Uterus (tissue), 4 donors: ENCODE results near the gene LPP. TPM values are rescaled to one million over a fixed set of nuclear protein-coding genes. Genes with fewer than 3 reads are reported as not detected.

ENCODE experiments used
- DNase-seq, 2 donors: peaks; one replicate each; pipeline ENCODE4 v3.0.0-alpha.2; 2019 to 2020
- H3K27ac ChIP-seq, 2 donors: fragments of 200-600 bp; sonication (generic); 1 replicate in 1 of 2; 2 replicates in 1 of 2; pipeline ENCODE4 v1.5.1; 2016 to 2018
- H3K27me3 ChIP-seq, 2 donors: fragments of 200-600 bp; sonication (generic); one replicate each; pipeline ENCODE4 v1.5.1; 2018 to 2019; ENCODE audit warnings: control low read depth in 1 of 2
- H3K36me3 ChIP-seq, 2 donors: fragments of 200-600 bp; sonication (generic); one replicate each; pipeline ENCODE4 v1.5.1; 2019; ENCODE audit warnings: control low read depth in 1 of 2
- H3K4me1 ChIP-seq, 2 donors: fragments of 200-600 bp; sonication (generic); one replicate each; pipeline ENCODE4 v1.5.1; 2018 to 2019; ENCODE audit warnings: control low read depth in 1 of 2
- H3K4me3 ChIP-seq, 2 donors: fragments of 200-600 bp; sonication (generic); 1 replicate in 1 of 2; 2 replicates in 1 of 2; pipeline ENCODE4 v1.5.1; 2018 to 2019; ENCODE audit warnings: mild to moderate bottlenecking in 1 of 2
- H3K9me3 ChIP-seq, 2 donors: fragments of 200-600 bp; sonication (generic); one replicate each; pipeline ENCODE4 v1.5.1; 2019; ENCODE audit warnings: control low read depth in 1 of 2
- POLR2A ChIP-seq, 2 donors: fragments of 450-650 bp; IDR thresholded peaks; one replicate each; pipeline ENCODE4 v1.6.1; 2016; ENCODE audit warnings: antibody characterized with exemption in 2 of 2, mild to moderate bottlenecking in 1 of 2, moderate library complexity in 1 of 2
- intact Hi-C: fragments of 100-400 bp; cut with DNase I; formaldehyde crosslinking; loops from one replicate; pipeline ENCODE4 v1.15.1; 2023; ENCODE audit warnings: low total_unique reads
- total RNA-seq, 4 donors: library from RNA; depleted of rRNA in 3 of 4; stranded (reverse); fragments of >200 nt in 3 of 4; gene quantifications; one replicate each; pipeline versions ENCODE4 v1.1.0 to v1.2.4, GENCODE V29; 2014 to 2023
- TF ChIP-seq, protein P1 (sequence below), 4 experiments: fragments of 200-600 bp in 2 of 4; fragments of 450-650 bp in 2 of 4; sonication (generic) in 2 of 4; IDR thresholded peaks; one replicate each; pipeline ENCODE4 v1.5.1; 2016 to 2019; ENCODE audit warnings: antibody characterized with exemption in 4 of 4, mild to moderate bottlenecking in 2 of 4, moderate library complexity in 1 of 4
- donor health status: DM: yes; HTN: yes; CAD: no.

The LPP gene
- total RNA-seq, 4 donors from 2014 or later, result 180 to 1,374 (median 712) TPM

DNA sequence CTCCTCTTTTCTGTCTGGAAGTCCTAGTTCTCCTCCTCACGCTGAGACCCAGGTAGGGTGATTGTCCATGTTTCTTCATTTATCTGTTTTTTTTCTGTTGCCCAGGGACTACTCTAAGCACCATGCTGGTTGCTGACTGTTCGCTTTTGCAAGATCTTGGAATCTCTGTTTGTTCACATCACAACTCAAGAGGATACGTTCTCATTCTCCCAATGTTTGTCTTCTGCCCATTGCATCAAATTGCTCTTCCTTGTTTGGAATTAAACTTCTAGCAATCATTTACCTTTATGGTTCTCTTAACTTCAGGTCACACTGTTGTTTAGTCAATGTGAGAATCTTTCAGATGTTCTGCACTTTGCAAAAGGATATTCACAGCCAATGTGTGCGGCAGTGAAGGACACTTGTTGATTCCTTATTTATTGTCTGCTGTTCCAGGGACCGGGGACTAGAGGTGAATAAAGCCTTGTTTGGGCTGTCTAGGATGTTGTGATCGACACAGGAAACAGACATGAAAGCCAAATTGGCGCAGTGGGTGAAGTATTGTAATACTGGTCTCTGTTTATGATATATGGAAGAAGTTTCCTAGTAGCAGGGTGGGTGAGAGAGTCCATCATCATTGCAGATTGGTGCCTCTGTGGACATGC, 24.5 kb downstream of the LPP start:
- intact Hi-C loops, result no loop called here
- TF ChIP-seq, protein P1, sequence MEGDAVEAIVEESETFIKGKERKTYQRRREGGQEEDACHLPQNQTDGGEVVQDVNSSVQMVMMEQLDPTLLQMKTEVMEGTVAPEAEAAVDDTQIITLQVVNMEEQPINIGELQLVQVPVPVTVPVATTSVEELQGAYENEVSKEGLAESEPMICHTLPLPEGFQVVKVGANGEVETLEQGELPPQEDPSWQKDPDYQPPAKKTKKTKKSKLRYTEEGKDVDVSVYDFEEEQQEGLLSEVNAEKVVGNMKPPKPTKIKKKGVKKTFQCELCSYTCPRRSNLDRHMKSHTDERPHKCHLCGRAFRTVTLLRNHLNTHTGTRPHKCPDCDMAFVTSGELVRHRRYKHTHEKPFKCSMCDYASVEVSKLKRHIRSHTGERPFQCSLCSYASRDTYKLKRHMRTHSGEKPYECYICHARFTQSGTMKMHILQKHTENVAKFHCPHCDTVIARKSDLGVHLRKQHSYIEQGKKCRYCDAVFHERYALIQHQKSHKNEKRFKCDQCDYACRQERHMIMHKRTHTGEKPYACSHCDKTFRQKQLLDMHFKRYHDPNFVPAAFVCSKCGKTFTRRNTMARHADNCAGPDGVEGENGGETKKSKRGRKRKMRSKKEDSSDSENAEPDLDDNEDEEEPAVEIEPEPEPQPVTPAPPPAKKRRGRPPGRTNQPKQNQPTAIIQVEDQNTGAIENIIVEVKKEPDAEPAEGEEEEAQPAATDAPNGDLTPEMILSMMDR (IDR thresholded peaks at IDR 0.05), result no peak
- TF ChIP-seq POLR2A (IDR thresholded peaks at IDR 0.05), result no peak
- Histone ChIP-seq H3K9me3 (no peaks in the 10 kb centered on the region), H3K36me3 (no peaks in the 10 kb centered on the region), H3K27ac (peak overlapping the region; percentile 86 to 91), H3K4me3 (no peak overlapping the region), H3K4me1 (peaks cover 3 to 4% of the 10 kb centered on the region in 2 donors), H3K27me3 (no peaks in the 10 kb centered on the region)
- peak in 1 of 2 donors; percentile 15 for DNase-seq

DNA sequence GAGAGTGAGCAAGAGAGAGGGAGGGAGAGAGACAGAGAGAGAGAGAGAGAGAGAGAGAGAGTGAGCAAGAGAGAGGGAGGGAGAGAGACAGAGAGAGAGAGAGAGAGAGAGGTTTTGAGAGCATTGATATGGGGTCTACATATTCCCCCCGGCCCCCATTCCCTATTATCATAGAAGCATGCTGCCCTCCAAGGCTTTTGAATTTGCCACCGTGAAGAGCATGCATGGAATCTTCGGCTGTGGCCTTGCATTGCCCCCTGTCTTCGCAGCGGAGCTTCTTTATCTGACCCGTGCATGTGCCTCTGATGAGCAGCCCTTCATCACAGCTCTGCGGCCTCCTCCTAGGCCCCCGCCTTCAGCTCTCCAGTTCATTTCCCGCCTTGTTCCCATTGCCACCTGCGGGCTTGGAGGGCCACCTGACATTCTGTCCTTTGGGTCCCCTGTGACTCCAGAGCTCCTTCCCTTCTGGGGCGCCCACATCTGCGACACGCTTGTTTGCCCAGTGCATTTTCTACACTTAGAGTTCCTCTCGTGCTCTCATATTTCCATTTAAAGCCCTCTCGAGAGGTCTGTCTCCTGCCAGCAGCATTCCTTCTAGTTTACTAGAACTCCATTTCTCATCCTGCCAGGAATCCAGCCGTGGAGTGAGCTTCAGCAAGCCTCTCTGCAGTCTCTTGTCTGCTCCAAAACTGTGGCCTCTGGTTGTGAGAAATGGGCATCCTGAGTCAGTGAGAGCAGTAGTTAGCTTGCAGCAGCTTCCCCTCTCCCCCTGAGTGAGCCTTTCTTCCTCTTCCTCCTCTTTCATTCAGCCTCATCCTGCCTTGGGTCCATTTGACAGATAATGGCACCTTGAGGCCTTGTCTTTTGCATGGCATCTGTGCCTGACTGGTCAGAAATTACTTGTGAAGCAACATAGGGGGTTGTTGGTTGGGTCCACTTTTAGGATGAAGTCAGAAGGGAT, 25.3 kb downstream of the LPP start:
- H3K36me3 ChIP-seq, result no peaks in the 10 kb centered on the region
- DNase-seq, result peak; percentile 55 to 77
- H3K27me3 ChIP-seq, result no peaks in the 10 kb centered on the region
- TF ChIP-seq, protein P1 (IDR thresholded peaks at IDR 0.05), result peak in 3 of 4 experiments; percentile 33 to 40 (median 36)
- TF ChIP-seq POLR2A (IDR thresholded peaks at IDR 0.05), result peak in 1 of 2 donors; percentile 17
- H3K4me1 ChIP-seq, result peaks cover 4 to 5% of the 10 kb centered on the region in 2 donors
- intact Hi-C loops, result no loop called here
- H3K4me3 ChIP-seq, result no peak overlapping the region
- no peaks in the 10 kb centered on the region for H3K9me3 ChIP-seq
- H3K27ac ChIP-seq, result peak overlapping the region; percentile 86 to 91

DNA sequence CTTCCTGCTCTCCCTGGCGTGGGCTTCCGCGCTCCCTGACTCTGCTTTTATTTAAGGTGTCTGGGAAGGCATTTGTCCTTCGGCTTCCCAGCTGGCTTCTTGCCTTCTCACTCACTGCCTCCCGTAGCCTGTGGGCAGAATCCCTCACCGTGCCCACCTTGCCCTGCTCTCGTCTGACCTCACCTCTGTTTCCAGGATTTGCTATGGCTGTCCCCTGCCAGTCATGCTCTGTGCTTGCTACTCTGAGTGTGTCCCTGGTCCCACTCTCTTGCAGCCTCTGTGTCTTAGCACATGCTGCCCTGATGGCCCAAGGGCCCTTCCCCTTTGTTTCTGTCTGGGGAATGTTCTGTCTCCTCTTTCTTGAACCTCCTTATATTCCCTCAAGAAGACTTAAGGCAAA, 26.2 kb downstream of the LPP start:
- peak in 1 of 2 donors; percentile 35 for DNase-seq
- H3K4me1 ChIP-seq, result peaks cover 3 to 6% of the 10 kb centered on the region in 2 donors
- no peak for TF ChIP-seq POLR2A (IDR thresholded peaks at IDR 0.05)
- TF ChIP-seq, protein P1 (IDR thresholded peaks at IDR 0.05), result no peak
- no peaks in the 10 kb centered on the region for H3K36me3 ChIP-seq
- no peaks in the 10 kb centered on the region for H3K9me3 ChIP-seq
- intact Hi-C loops, result no loop called here
- no peaks in the 10 kb centered on the region for H3K27me3 ChIP-seq
- H3K27ac ChIP-seq, result peak overlapping the region; percentile 86 to 91
- no peak overlapping the region for H3K4me3 ChIP-seq

DNA sequence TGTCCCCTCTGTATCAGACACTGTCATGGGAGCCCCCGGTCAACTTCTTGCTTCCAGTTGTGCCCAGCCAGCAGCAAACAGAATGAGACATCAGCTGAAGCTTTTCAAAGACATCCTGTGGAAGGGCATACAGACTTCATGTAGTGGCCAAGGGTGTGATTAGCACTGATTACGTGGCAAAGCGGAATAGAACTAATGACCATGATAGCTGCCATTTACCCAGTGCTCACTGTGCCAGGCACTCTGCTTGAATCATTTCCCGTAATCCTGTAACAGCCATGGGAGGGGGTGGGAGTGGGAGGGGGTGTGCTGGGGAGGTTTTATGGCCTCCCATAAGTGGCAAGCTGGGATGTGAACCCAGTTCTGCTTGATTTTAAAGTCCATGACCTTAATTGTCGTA, 29.5 kb downstream of the LPP start:
- DNase-seq, result no peak
- Histone ChIP-seq H3K27ac (peak overlapping the region; percentile 55 to 81), H3K36me3 (no peaks in the 10 kb centered on the region), H3K27me3 (no peaks in the 10 kb centered on the region), H3K9me3 (no peaks in the 10 kb centered on the region), H3K4me3 (no peak overlapping the region), H3K4me1 (peaks cover 0 to 6% of the 10 kb centered on the region in 2 donors)
- TF ChIP-seq, protein P1 (IDR thresholded peaks at IDR 0.05), result no peak
- intact Hi-C loops, result no loop called here

DNA sequence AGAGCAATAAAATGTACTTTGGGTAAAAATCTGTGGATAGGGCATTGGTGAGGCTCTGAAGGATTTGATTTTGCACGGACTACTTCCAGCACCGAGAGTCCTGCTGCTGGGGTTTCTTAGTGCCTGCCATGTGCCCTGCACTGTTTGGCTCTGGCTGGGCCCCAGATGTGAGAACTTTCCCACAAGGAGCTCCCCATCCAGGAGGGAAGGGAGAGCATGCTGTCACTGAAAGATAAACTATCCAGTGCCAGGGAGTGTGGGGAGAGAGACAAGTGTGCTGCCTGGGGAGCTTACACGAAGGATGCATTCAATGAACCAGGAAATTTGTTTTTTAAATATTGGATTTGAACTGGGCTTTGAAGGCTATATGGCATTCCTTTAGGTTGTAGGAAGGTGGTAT, 30.2 kb downstream of the LPP start:
- Histone ChIP-seq H3K36me3 (no peaks in the 10 kb centered on the region), H3K9me3 (no peaks in the 10 kb centered on the region), H3K4me1 (peaks cover 0 to 4% of the 10 kb centered on the region in 2 donors), H3K27ac (peak overlapping the region; percentile 55 to 81), H3K27me3 (no peaks in the 10 kb centered on the region), H3K4me3 (no peak overlapping the region)
- TF ChIP-seq, protein P1 (IDR thresholded peaks at IDR 0.05), result no peak
- TF ChIP-seq POLR2A (IDR thresholded peaks at IDR 0.05), result no peak
- DNase-seq, result peak in 1 of 2 donors; percentile 9
- intact Hi-C loops, result no loop called here
